GM12878 (cell line): ENCODE measurements around the gene ARAP2. TPM values are rescaled to one million over a fixed set of nuclear protein-coding genes. Genes with fewer than 3 reads are reported as not detected.

ENCODE experiments used
- ATF7 ChIP-seq: fragments of 450-650 bp; IDR thresholded peaks from 2 replicates; pipeline ENCODE4 v1.6.1; 2016; ENCODE audit warnings: low read depth, mild to moderate bottlenecking
- BACH1 ChIP-seq: fragments of 450-650 bp; IDR thresholded peaks from 2 replicates; pipeline ENCODE4 v1.6.1; 2017; ENCODE audit warnings: mild to moderate bottlenecking, borderline replicate concordance
- BCL11A ChIP-seq: IDR thresholded peaks from 2 replicates; pipeline ENCODE4 v1.6.1; 2011; ENCODE audit warnings: low read depth, low read length
- BRCA1 ChIP-seq: IDR thresholded peaks from 2 replicates; pipeline ENCODE4 v1.6.1; 2011; ENCODE audit warnings: low read depth, low read length, improper control_type of control experiment
- CBX3 ChIP-seq: fragments of 200-600 bp; sonication (generic); IDR thresholded peaks from 2 replicates; pipeline ENCODE4 v1.6.1; 2016; ENCODE audit warnings: low read depth, borderline replicate concordance
- CEBPB ChIP-seq, 2 experiments: fragments of 150-350 bp in 1 of 2; IDR thresholded peaks; 2 replicates each; pipeline ENCODE4 v1.6.1; 2012 to 2014; ENCODE audit warnings: low read depth in 2 of 2, low read length in 2 of 2, borderline replicate concordance in 1 of 2, inconsistent platforms in 1 of 2
- CHD1 ChIP-seq: IDR thresholded peaks from 2 replicates; pipeline ENCODE4 v1.6.1; 2012; ENCODE audit warnings: low read depth, low read length, improper control_type of control experiment
- DPF2 ChIP-seq: fragments of 450-650 bp; IDR thresholded peaks from 2 replicates; pipeline ENCODE4 v1.6.1; 2017; ENCODE audit warnings: mild to moderate bottlenecking
- GABPA ChIP-seq: IDR thresholded peaks from 2 replicates; pipeline ENCODE4 v1.6.1; 2014; ENCODE audit warnings: antibody characterized with exemption, low read depth, mild to moderate bottlenecking, inconsistent platforms
- GATAD2B ChIP-seq: fragments of 450-650 bp; conservative IDR thresholded peaks from 2 replicates; pipeline ENCODE4 v1.6.1; 2017; ENCODE audit warnings: low read depth, mild to moderate bottlenecking, moderate library complexity
- HDAC2 ChIP-seq: fragments of 200-600 bp; sonication (generic); IDR thresholded peaks from 2 replicates; pipeline ENCODE4 v1.6.1; 2017
- HDAC6 ChIP-seq: fragments of 200-600 bp; sonication (generic); IDR thresholded peaks from one replicate; pipeline ENCODE4 v1.8.0; 2017; ENCODE audit warnings: antibody characterized with exemption; ENCODE audit not compliant: unreplicated experiment
- IKZF1 ChIP-seq: fragments of 450-650 bp; conservative IDR thresholded peaks from 2 replicates; pipeline ENCODE4 v1.6.1; 2017; ENCODE audit warnings: antibody characterized with exemption, mild to moderate bottlenecking
- IKZF2 ChIP-seq, 2 experiments: fragments of 450-650 bp; IDR thresholded peaks; 2 replicates each; pipeline ENCODE4 v1.6.1; 2017; ENCODE audit warnings: mild to moderate bottlenecking in 2 of 2, moderate library complexity in 2 of 2
- JUNB ChIP-seq: IDR thresholded peaks from 2 replicates; pipeline ENCODE4 v1.6.1; 2016; ENCODE audit warnings: antibody characterized with exemption, mild to moderate bottlenecking
- MXI1 ChIP-seq: fragments of 150-350 bp; IDR thresholded peaks from 2 replicates; pipeline ENCODE4 v1.6.1; 2011; ENCODE audit warnings: low read depth, mild to moderate bottlenecking, inconsistent platforms, low read length, improper control_type of control experiment
- MYC ChIP-seq: IDR thresholded peaks from 2 replicates; pipeline ENCODE4 v1.6.1; 2011; ENCODE audit warnings: mild to moderate bottlenecking, low read length, moderate library complexity, inconsistent platforms; ENCODE audit not compliant: insufficient read depth, insufficient replicate concordance, insufficient read length, severe bottlenecking
- NRF1 ChIP-seq: conservative IDR thresholded peaks from 2 replicates; pipeline ENCODE4 v1.6.1; 2011; ENCODE audit warnings: mild to moderate bottlenecking, low read depth, low read length, improper control_type of control experiment
- PAX5 ChIP-seq: IDR thresholded peaks from 2 replicates; pipeline ENCODE4 v1.6.1; 2011; ENCODE audit warnings: low read depth, low read length, borderline replicate concordance
- SIN3A ChIP-seq: IDR thresholded peaks from 2 replicates; pipeline ENCODE4 v1.6.1; 2012; ENCODE audit warnings: low read depth, low read length, improper control_type of control experiment
- SMAD1 ChIP-seq: fragments of 450-650 bp; IDR thresholded peaks from 2 replicates; pipeline ENCODE4 v1.6.1; 2018; ENCODE audit warnings: mild to moderate bottlenecking, low read depth; ENCODE audit not compliant: partially characterized antibody
- TBL1XR1 ChIP-seq: IDR thresholded peaks from 2 replicates; pipeline ENCODE4 v1.6.1; 2012; ENCODE audit warnings: low read depth, low read length, improper control_type of control experiment
- USF2 ChIP-seq: IDR thresholded peaks from 2 replicates; pipeline ENCODE4 v1.6.1; 2011; ENCODE audit warnings: low read depth, low read length, improper control_type of control experiment, borderline replicate concordance
- polyA plus RNA-seq, 11 experiments: library from polyadenylated mRNA; depleted of rRNA in 4 of 11; unstranded in 6 of 11; stranded (reverse) in 5 of 11; fragments of >200 nt; fragmentation: Nextera tagmentation in 4 of 11; fragmentation: Illumina TruSeq in 1 of 11; extraction: Ambion mirVana in 4 of 11; extraction: Trizol in 1 of 11; gene quantifications; 1 replicate in 1 of 11; 2 replicates in 10 of 11; pipeline versions ENCODE4 v1.2.1 to v1.2.3, GENCODE V29; 2011 to 2016; ENCODE audit warnings: inconsistent platforms in 2 of 11, missing spikeins in 2 of 11, low read depth in 1 of 11
- total RNA-seq, 4 experiments: library from RNA; depleted of rRNA in 3 of 4; stranded (reverse); fragments of >200 nt in 3 of 4; fragmentation: Illumina TruSeq in 1 of 4; extraction: Trizol in 1 of 4; gene quantifications; 2 replicates each; pipeline versions ENCODE4 v1.2.1 to v1.2.3, GENCODE V29; 2013 to 2021
- TF ChIP-seq, protein P1 (sequence below): IDR thresholded peaks from 2 replicates; pipeline ENCODE4 v1.6.1; 2011; ENCODE audit warnings: borderline replicate concordance, low read depth, mild to moderate bottlenecking, moderate library complexity, low read length; ENCODE audit not compliant: insufficient read depth, poor library complexity, severe bottlenecking
- TF ChIP-seq, protein P2 (sequence below): IDR thresholded peaks from 2 replicates; pipeline ENCODE4 v1.6.1; 2012; ENCODE audit warnings: low read depth, low read length, improper control_type of control experiment
- TF ChIP-seq, protein P3 (sequence below): fragments of 450-650 bp; formaldehyde crosslinking; IDR thresholded peaks from 2 replicates; pipeline ENCODE4 v1.4.0; 2020; ENCODE audit warnings: mild to moderate bottlenecking, moderate library complexity

The ARAP2 gene
- total and polyA plus RNA-seq, 10 of the 15 experiments (the other 5 are each of a cell fraction or from before 2014, with no cell fraction given): 5.4 to 36.1 (median 12.2) TPM

GRCh38 chr4:36255577-36255976 lies 11.3 kb upstream of the ARAP2 start (continued):
- TF ChIP-seq DPF2: peak; percentile 72
- no peak for TF ChIP-seq TBL1XR1
- TF ChIP-seq BACH1: no peak
- no peak for TF ChIP-seq BRCA1
- TF ChIP-seq CBX3: no peak
- TF ChIP-seq, protein P1, sequence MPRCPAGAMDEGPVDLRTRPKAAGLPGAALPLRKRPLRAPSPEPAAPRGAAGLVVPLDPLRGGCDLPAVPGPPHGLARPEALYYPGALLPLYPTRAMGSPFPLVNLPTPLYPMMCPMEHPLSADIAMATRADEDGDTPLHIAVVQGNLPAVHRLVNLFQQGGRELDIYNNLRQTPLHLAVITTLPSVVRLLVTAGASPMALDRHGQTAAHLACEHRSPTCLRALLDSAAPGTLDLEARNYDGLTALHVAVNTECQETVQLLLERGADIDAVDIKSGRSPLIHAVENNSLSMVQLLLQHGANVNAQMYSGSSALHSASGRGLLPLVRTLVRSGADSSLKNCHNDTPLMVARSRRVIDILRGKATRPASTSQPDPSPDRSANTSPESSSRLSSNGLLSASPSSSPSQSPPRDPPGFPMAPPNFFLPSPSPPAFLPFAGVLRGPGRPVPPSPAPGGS: peak; percentile 88
- peak; percentile 43; the same call in 1 of the 2 replicates for TF ChIP-seq GABPA
- TF ChIP-seq SMAD1: no peak
- no peak for TF ChIP-seq MYC
- TF ChIP-seq IKZF2 (IDR thresholded peaks at IDR 0.05): peak; percentile 92 to 94
- TF ChIP-seq MXI1: no peak
- no peak for TF ChIP-seq HDAC6
- peak; percentile 86 for TF ChIP-seq PAX5
- peak; percentile 50; the same call in 1 of the 2 replicates for TF ChIP-seq BCL11A
- TF ChIP-seq HDAC2: no peak
- peak; percentile 66 for TF ChIP-seq ATF7
- TF ChIP-seq NRF1: no peak
- TF ChIP-seq, protein P2, sequence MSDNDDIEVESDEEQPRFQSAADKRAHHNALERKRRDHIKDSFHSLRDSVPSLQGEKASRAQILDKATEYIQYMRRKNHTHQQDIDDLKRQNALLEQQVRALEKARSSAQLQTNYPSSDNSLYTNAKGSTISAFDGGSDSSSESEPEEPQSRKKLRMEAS: no peak
- TF ChIP-seq GATAD2B: peak; percentile 54; the same call in 1 of the 2 replicates
- TF ChIP-seq CEBPB (IDR thresholded peaks at IDR 0.05; ENCODE audit: borderline replicate concordance in 1 of 2, low read depth in 2 of 2, low read length in 2 of 2): 0 out of 4 replicates have a peak, but pooled peaks of 1 of the 2 experiments have one; percentile 54
- TF ChIP-seq IKZF1: peak; percentile 85
- no peak for TF ChIP-seq SIN3A
- TF ChIP-seq CHD1: no peak; the same call in 1 of the 2 replicates
- TF ChIP-seq USF2: no peak
- TF ChIP-seq, protein P3, sequence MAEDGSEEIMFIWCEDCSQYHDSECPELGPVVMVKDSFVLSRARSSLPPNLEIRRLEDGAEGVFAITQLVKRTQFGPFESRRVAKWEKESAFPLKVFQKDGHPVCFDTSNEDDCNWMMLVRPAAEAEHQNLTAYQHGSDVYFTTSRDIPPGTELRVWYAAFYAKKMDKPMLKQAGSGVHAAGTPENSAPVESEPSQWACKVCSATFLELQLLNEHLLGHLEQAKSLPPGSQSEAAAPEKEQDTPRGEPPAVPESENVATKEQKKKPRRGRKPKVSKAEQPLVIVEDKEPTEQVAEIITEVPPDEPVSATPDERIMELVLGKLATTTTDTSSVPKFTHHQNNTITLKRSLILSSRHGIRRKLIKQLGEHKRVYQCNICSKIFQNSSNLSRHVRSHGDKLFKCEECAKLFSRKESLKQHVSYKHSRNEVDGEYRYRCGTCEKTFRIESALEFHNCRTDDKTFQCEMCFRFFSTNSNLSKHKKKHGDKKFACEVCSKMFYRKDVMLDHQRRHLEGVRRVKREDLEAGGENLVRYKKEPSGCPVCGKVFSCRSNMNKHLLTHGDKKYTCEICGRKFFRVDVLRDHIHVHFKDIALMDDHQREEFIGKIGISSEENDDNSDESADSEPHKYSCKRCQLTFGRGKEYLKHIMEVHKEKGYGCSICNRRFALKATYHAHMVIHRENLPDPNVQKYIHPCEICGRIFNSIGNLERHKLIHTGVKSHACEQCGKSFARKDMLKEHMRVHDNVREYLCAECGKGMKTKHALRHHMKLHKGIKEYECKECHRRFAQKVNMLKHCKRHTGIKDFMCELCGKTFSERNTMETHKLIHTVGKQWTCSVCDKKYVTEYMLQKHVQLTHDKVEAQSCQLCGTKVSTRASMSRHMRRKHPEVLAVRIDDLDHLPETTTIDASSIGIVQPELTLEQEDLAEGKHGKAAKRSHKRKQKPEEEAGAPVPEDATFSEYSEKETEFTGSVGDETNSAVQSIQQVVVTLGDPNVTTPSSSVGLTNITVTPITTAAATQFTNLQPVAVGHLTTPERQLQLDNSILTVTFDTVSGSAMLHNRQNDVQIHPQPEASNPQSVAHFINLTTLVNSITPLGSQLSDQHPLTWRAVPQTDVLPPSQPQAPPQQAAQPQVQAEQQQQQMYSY (CRISPR knock-in tag): no peak
- no peak for TF ChIP-seq JUNB
